IPS-NIHi11 (cell line): ENCODE data around the gene LEFTY1.
"Not testable (repeated sequence)": the region's sequence is repeated elsewhere in the genome, so short reads cannot be mapped to it uniquely, and the experiment has no call there.

Experiments
- DNase-seq: peaks from one replicate; pipeline ENCODE4 v3.0.0; 2012; ENCODE audit warnings: mixed read lengths, low spot score

LEFTY1 gene

GRCh38 chr1:225848030-225848955 is 40.7 kb downstream of the LEFTY1 start:
- no peak for DNase-seq

- no peak for DNase-seq
These were observed 41.3 kb downstream of the LEFTY1 start for GRCh38 chr1:225847610-225848009.

GRCh38 chr1:225846331-225847310 is 42.3 kb downstream of the LEFTY1 start:
- DNase-seq: no peak

- peak; percentile 89 for DNase-seq
These were observed 43.2 kb downstream of the LEFTY1 start for GRCh38 chr1:225845571-225846259.

- no peak for DNase-seq
These were observed 43.8 kb downstream of the LEFTY1 start for GRCh38 chr1:225845097-225845496.

- no peak for DNase-seq
These were observed 44.5 kb downstream of the LEFTY1 start for GRCh38 chr1:225844236-225845061.

GRCh38 chr1:225843426-225843795 is 45.5 kb downstream of the LEFTY1 start:
- no peak for DNase-seq

GRCh38 chr1:225842788-225843425 is 46.0 kb downstream of the LEFTY1 start:
- no peak for DNase-seq

- no peak for DNase-seq
These were observed 46.9 kb downstream of the LEFTY1 start for GRCh38 chr1:225842074-225842473.

GRCh38 chr1:225840713-225841112 is 48.2 kb downstream of the LEFTY1 start:
- DNase-seq: no peak

- no peak for DNase-seq
These were observed 48.7 kb downstream of the LEFTY1 start for GRCh38 chr1:225840223-225840610.

- DNase-seq: no peak
These were observed 50.2 kb downstream of the LEFTY1 start for GRCh38 chr1:225838793-225839192.

- DNase-seq: not testable (repeated sequence)
These were observed 52.6 kb downstream of the LEFTY1 start for GRCh38 chr1:225836296-225836695.
